Body of pancreas (tissue), 4 donors: ENCODE data around the gene EFNA1. TPM values are rescaled to one million over a fixed set of nuclear protein-coding genes. Genes with fewer than 3 reads are reported as not detected.

Experiments used
- ATAC-seq: fragments of 150-250 bp; one replicate; pipeline ENCODE4 v1.9.1; 2016
- DNase-seq, 4 donors: peaks; one replicate each; pipeline ENCODE4 v3.0.0-alpha.2; 2019
- H3K27ac ChIP-seq, 4 donors: fragments of 200-600 bp; sonication (generic); 1 replicate in 3 of 4; 2 replicates in 1 of 4; pipeline versions ENCODE4 v1.5.1 to v1.6.1; 2016 to 2019; ENCODE audit warnings: mild to moderate bottlenecking in 1 of 4, mixed read lengths in 1 of 4, moderate library complexity in 1 of 4
- H3K27me3 ChIP-seq, 2 donors: fragments of 200-600 bp; sonication (generic); one replicate each; pipeline ENCODE4 v1.6.0; 2016; ENCODE audit warnings: mild to moderate bottlenecking in 1 of 2
- H3K36me3 ChIP-seq, 2 donors: fragments of 200-600 bp; sonication (generic); replicated peaks in 1 of 2; 2 replicates each; pipeline ENCODE4 v1.5.1; 2016; ENCODE audit warnings: low read depth in 2 of 2; ENCODE audit not compliant: insufficient read depth in 1 of 2
- H3K4me1 ChIP-seq: fragments of 200-600 bp; sonication (generic); one replicate; pipeline ENCODE4 v1.6.0; 2016
- H3K4me3 ChIP-seq, 2 donors: fragments of 200-600 bp; sonication (generic); 1 replicate in 1 of 2; 2 replicates in 1 of 2; pipeline ENCODE4 v1.5.1; 2016 to 2019
- H3K9me3 ChIP-seq, 3 donors: fragments of 200-600 bp; sonication (generic); 1 replicate in 2 of 3; 2 replicates in 1 of 3; pipeline ENCODE4 v1.5.1; 2016
- CTCF ChIP-seq, 7 experiments: fragments of 450-650 bp in 4 of 7; fragments of 200-600 bp in 3 of 7; sonication (generic) in 3 of 7; IDR thresholded peaks; one replicate each; pipeline ENCODE4 v1.5.1; 2016 to 2019; ENCODE audit warnings: antibody characterized with exemption in 7 of 7
- POLR2A ChIP-seq, 3 donors: fragments of 450-650 bp; IDR thresholded peaks; one replicate each; pipeline ENCODE4 v1.6.1; 2016; ENCODE audit warnings: antibody characterized with exemption in 3 of 3, mild to moderate bottlenecking in 2 of 3
- WGBS, 2 donors: methylation state at CpG; one replicate each; pipeline ENCODE4 v1.1.5; 2017; 5-methylcytosine and 5-hydroxymethylcytosine counted together
- intact Hi-C: fragments of 100-400 bp; cut with DNase I; formaldehyde crosslinking; loops from one replicate; pipeline ENCODE4 v1.15.1; 2023
- total RNA-seq, 2 donors: library from RNA; depleted of rRNA; stranded (reverse); fragments of >200 nt; gene quantifications; one replicate each; pipeline ENCODE4 v1.1.0, GENCODE V29; 2016

EFNA1 gene
- total RNA-seq, 2 donors from 2014 or later = 10.5 to 20.2 TPM

GRCh38 chr1:155080312-155081228 is 47.1 kb upstream of the EFNA1 start:
- Histone ChIP-seq H3K4me1 (peaks cover 57% of the 10 kb centered on the region), H3K36me3 (no peaks in the 10 kb centered on the region)
- ATAC-seq = no peak

GRCh38 chr1:155081472-155082300 is 46.0 kb upstream of the EFNA1 start:
- ATAC-seq (no peak), DNase-seq (no peak)
- peaks cover 67% of the 10 kb centered on the region for H3K4me1 ChIP-seq
- no peaks in the 10 kb centered on the region for H3K36me3 ChIP-seq
- H3K27me3 ChIP-seq = peaks cover 4 to 44% of the 10 kb centered on the region in 2 donors
- 3 to 6% methylated on average over 24 to 60 of the region's 68 CpGs for WGBS, 2 donors
- TF ChIP-seq POLR2A (IDR thresholded peaks at IDR 0.05) = no peak
- no peak for TF ChIP-seq CTCF (IDR thresholded peaks at IDR 0.05)
- intact Hi-C loops = no loop called here
- H3K9me3 ChIP-seq = no peaks in the 10 kb centered on the region
- no peak overlapping the region for H3K27ac ChIP-seq
- H3K4me3 ChIP-seq = no peak overlapping the region

More at GRCh38 chr1:155080312-155081228, 47.1 kb upstream of the EFNA1 start:
- WGBS, 2 donors = 0 to 1% methylated on average over 1 to 70 of the region's 71 CpGs
- peak in 3 of 4 donors; percentile 25 to 53 (median 26) for DNase-seq
- no peak for TF ChIP-seq CTCF (IDR thresholded peaks at IDR 0.05)
- TF ChIP-seq POLR2A (IDR thresholded peaks at IDR 0.05) = no peak
- Histone ChIP-seq H3K4me3 (no peak overlapping the region), H3K9me3 (no peaks in the 10 kb centered on the region), H3K27me3 (peaks cover 4 to 44% of the 10 kb centered on the region in 2 donors), H3K27ac (no peak overlapping the region)
- intact Hi-C loops = no loop called here

GRCh38 chr1:155082301-155083051 is 45.2 kb upstream of the EFNA1 start:
- Histone ChIP-seq H3K4me3 (no peak overlapping the region), H3K4me1 (peaks cover 67% of the 10 kb centered on the region), H3K36me3 (no peaks in the 10 kb centered on the region), H3K27me3 (peaks cover 4 to 44% of the 10 kb centered on the region in 2 donors), H3K9me3 (no peaks in the 10 kb centered on the region), H3K27ac (no peak overlapping the region)
- ATAC-seq = no peak
- 12 to 14% methylated on average over 28 to 36 of the region's 36 CpGs for WGBS, 2 donors
- DNase-seq = no peak
- intact Hi-C loops = no loop called here
- TF ChIP-seq POLR2A (IDR thresholded peaks at IDR 0.05) (no peak), CTCF (IDR thresholded peaks at IDR 0.05) (no peak)

GRCh38 chr1:155083052-155083541 is 44.6 kb upstream of the EFNA1 start:
- Histone ChIP-seq H3K9me3 (no peaks in the 10 kb centered on the region), H3K27ac (no peak overlapping the region), H3K36me3 (no peaks in the 10 kb centered on the region), H3K4me3 (no peak overlapping the region), H3K27me3 (peaks cover 4 to 44% of the 10 kb centered on the region in 2 donors), H3K4me1 (peaks cover 67% of the 10 kb centered on the region)
- TF ChIP-seq CTCF (IDR thresholded peaks at IDR 0.05) = no peak
- TF ChIP-seq POLR2A (IDR thresholded peaks at IDR 0.05) = no peak
- 30 to 62% methylated on average over 2 to 6 of the region's 6 CpGs for WGBS, 2 donors
- DNase-seq (no peak), ATAC-seq (no peak)
- intact Hi-C loops = no loop called here
